Skeletal muscle tissue (tissue), 4 donors: ENCODE data around the gene CEBPG. TPM values are rescaled to one million over a fixed set of nuclear protein-coding genes. Genes with fewer than 3 reads are reported as not detected.
A peak's percentile ranks its signal among the peaks of the same experiment; 100 is the strongest.

ENCODE experiments used
- H3K27ac ChIP-seq: one replicate; pipeline ENCODE4 v1.7.0; 2013; ENCODE audit warnings: mild to moderate bottlenecking, low read depth, low read length, inconsistent platforms
- H3K27me3 ChIP-seq, 3 donors: one replicate each; pipeline ENCODE4 v1.7.0; 2013; ENCODE audit warnings: low read length in 3 of 3; ENCODE audit not compliant: control insufficient read depth in 3 of 3, insufficient read depth in 3 of 3
- H3K36me3 ChIP-seq, 3 donors: one replicate each; pipeline ENCODE4 v1.7.0; 2013; ENCODE audit warnings: low read length in 3 of 3; ENCODE audit not compliant: control insufficient read depth in 3 of 3, insufficient read depth in 3 of 3
- H3K4me1 ChIP-seq, 3 donors: one replicate each; pipeline ENCODE4 v1.7.0; 2013; ENCODE audit warnings: low read length in 3 of 3, mild to moderate bottlenecking in 3 of 3; ENCODE audit not compliant: control insufficient read depth in 3 of 3, insufficient read depth in 3 of 3
- H3K4me3 ChIP-seq, 3 donors: one replicate each; pipeline ENCODE4 v1.7.0; 2013; ENCODE audit warnings: low read length in 3 of 3
- H3K9ac ChIP-seq, 3 donors: one replicate each; pipeline ENCODE4 v1.7.0; 2013; ENCODE audit warnings: low read length in 3 of 3, mild to moderate bottlenecking in 3 of 3, moderate library complexity in 2 of 3, low read depth in 1 of 3
- H3K9me3 ChIP-seq, 3 donors: one replicate each; pipeline ENCODE4 v1.7.0; 2013; ENCODE audit warnings: low read length in 3 of 3; ENCODE audit not compliant: control insufficient read depth in 3 of 3
- total RNA-seq: library from RNA; depleted of rRNA; stranded (reverse); fragments of >200 nt; gene quantifications from one replicate; pipeline ENCODE4 v1.2.3, GENCODE V29; 2014
- donor health status: Osteomylitis.

CEBPG gene
- total RNA-seq, 1 donor from 2014 or later = 14.1 TPM

DNA sequence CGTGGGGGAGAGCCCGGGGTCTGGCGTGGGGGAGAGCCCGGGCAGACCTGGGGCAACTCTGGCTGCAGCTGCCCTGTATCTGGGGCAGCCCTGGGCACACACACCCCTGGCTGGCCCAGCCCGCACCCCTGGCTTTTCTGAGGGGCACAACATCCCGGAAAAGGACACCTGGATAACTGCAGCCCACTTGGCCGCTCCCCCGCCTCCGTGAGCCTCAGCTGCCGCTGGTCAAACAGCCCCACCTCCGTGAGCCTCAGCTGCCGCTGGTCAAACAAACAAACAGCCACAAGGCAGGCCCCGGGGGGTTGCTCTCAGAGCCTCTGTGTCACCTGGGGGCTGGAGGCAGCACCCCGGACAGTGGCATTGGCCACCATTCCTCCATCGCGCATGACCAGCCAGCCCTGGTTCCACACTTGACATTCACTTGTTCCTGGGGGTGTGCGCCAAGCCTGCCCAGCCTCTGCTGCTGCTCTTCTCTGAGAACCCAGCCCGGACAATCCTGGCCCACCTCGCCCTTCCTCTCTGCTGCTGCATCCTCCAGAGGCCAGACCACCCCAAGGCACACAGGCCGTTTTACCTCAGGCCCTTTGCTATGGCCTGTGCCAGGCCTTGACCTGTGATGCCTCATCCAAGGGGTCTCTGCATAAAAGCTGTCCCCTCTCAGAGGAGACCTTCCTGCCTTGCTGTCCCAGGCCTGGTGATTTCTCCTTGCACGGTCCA, 19.9 kb downstream of the CEBPG start:
- Histone ChIP-seq H3K9ac (no peak overlapping the region), H3K4me1 (peaks cover 74 to 88% (median 87%) of the 10 kb centered on the region in 3 donors), H3K27me3 (no peaks in the 10 kb centered on the region), H3K4me3 (no peak overlapping the region), H3K36me3 (no peaks in the 10 kb centered on the region), H3K9me3 (no peaks in the 10 kb centered on the region), H3K27ac (no peak overlapping the region)

DNA sequence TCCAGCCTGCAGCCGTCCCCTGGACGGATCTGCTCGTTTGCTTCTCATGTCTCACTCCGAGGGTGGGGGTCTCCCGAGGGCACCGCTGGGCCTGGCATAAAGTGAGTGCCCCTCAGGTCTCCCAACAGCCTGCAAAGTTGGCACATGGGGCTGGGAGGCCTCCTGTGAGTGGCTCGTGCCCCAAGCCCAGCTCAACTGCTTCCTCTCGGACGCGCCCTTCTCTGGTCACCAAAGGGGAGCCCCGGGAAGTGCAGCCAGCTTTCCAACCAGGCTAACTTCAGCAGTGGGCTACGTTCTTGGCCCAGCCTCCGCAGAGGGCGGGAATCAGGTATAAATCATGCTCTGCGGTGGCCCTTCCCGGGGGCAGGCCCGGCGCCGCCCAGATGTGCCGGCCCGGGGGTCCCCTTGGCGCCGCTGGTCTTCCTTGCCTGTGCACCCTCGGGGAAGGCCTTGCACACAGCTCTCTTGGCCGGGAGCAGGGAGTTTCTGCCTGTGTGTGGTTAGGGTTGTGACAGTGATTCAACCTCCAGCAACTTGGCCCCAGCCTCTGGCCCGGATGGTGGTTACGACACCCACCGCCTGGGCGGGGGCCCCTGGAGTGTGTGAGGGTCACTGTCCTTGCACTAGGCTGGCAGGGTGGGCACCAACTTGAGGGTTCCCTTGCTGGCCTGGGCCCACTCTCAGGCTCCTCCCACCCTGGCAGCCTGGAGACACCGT, 20.7 kb downstream of the CEBPG start:
- Histone ChIP-seq H3K27me3 (no peaks in the 10 kb centered on the region), H3K36me3 (peaks cover 0 to 1% (median 0%) of the 10 kb centered on the region in 3 donors), H3K27ac (peak overlapping the region; percentile 12), H3K4me3 (no peak overlapping the region), H3K4me1 (peaks cover 67 to 80% (median 79%) of the 10 kb centered on the region in 3 donors), H3K9ac (no peak overlapping the region), H3K9me3 (no peaks in the 10 kb centered on the region)

DNA sequence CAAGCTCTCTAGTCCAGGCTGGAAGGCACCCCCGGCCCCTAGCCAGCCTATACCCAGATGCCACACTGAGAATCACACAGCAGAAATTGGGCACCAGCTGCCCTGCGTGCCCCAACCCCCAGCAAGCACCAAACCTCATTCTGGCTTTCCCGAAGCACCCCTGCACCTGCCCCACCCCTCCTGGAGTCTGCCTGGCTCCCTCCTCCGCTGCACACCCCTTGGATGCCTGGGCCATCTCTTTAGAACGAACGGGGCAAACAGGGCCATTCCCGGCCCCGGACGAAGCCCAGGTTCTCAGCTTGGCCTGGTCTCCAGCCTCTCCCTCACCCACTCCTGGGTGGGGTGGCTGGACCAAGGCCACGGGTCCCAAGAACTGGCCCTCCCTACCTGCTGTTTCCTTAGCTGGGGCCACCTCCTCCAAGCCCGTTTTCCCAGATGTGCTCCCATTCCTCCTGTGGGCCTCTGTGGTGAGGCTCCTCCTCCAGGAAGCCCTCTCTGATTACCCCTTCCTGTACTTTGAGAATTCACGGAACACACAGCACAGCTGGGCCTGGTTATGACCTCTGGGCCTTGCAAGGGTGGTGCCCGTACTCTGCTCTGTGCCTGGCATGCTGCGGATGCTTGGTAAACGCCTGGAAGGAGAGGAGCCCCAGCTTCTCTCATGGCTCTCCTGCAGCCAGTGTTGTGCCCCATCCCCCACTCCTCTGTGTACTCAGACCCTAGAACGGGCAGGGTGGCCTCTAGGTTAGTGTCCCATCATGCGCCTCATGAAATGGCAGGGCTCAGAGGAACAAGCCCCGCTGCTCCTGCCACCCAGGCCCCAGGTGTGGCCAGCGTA, 21.4 kb downstream of the CEBPG start:
- no peak overlapping the region for H3K9ac ChIP-seq
- peaks cover 59 to 73% (median 72%) of the 10 kb centered on the region in 3 donors for H3K4me1 ChIP-seq
- no peaks in the 10 kb centered on the region for H3K27me3 ChIP-seq
- H3K9me3 ChIP-seq = no peaks in the 10 kb centered on the region
- H3K27ac ChIP-seq = peak overlapping the region; percentile 12
- H3K36me3 ChIP-seq = peaks cover 0 to 3% (median 0%) of the 10 kb centered on the region in 3 donors
- no peak overlapping the region for H3K4me3 ChIP-seq

DNA sequence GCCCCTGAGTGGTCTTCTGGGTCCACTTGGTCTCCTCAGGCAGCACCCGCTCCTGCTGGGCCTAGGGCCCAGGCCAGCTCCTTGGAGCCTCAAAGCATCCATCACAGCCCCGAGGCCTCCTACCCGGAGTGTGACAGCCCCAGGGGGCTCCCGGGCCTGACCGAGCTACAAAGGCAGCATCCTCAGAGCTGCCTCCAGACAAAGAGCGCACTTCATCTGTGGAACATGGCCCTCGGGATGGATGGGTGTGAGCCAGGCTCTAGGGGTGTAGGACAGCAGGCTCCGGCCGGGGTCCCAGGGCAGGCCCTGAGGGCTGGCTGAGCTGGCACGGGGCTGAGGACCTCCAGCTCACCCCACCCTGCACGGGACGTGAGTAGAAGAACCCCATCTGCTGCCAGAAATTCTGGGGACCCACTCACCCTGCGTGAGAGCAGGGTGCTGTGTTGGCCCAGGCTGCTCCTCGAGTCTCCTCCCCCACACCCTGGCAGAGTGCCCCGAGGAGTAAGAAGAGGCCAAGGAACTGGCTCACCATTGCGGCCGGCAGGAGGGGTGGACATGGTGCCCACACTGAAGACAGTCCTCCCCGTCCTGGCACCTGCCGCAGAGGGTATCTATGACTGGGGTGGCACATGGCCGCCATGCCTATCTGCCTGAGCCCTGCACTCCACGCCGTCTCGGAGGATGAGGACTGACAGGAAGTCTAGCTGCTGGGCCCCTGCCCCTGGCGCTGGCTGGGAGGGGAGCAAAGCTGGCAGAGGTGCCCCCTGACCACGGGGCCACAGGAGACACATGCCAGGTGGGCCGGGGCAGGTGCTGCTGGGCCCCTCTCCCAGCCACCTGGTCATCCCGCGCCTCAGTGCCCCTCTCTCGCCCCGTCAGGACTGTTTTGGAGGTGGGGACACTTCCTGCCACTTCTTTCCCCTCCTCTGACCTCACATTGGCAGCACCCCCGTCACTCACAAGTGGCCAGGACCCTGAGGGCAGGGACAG, 22.3 kb downstream of the CEBPG start:
- H3K27ac ChIP-seq = no peak overlapping the region
- H3K27me3 ChIP-seq = no peaks in the 10 kb centered on the region
- no peak overlapping the region for H3K9ac ChIP-seq
- H3K4me3 ChIP-seq = no peak overlapping the region
- H3K9me3 ChIP-seq = no peaks in the 10 kb centered on the region
- H3K36me3 ChIP-seq = peaks cover 0 to 6% (median 0%) of the 10 kb centered on the region in 3 donors
- peaks cover 51 to 65% (median 63%) of the 10 kb centered on the region in 3 donors for H3K4me1 ChIP-seq

DNA sequence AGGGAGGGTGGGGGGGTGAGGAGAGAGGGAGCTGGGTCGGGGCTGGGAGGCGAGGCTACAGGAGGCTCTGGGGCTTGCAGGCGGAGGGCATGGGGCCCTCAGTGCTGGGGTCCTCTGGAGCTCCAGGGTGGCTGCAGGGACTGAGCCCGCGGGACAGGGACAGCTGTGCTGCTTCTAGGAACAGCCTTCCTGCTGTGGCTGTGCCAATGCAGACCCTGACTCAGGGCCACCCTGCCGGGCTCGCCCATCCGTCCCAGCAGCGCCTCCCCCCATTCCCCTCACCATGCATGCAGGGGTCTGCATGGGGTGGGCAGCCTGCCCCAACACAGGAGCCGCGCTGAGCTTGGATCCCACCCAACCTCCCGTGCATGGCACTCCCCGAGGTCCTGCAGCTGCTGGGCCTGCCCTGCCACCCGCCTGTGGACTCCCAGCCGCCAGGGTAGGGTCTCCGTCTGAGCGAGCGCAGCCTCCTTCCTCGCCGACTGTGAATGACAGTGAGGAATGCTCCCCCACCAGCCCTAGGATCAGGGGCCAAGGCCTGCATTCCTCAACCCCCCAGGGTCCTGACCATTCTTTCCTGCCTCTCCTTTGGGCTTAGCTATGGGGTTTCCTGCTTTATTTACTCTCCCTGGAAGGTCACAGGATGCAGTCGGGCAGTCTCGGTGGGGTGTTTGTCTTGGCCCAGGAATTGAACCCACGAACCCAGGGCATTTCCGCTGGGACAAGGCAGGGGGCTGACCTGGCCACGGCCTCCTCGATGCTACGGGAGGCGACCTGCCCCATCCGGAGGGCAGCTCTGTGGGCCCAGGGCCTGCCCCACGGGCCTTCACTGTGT, 23.4 kb downstream of the CEBPG start:
- H3K9me3 ChIP-seq = no peaks in the 10 kb centered on the region
- H3K4me3 ChIP-seq = peak overlapping the region in 1 of 3 donors; percentile 2
- peaks cover 0 to 6% (median 0%) of the 10 kb centered on the region in 3 donors for H3K36me3 ChIP-seq
- H3K27ac ChIP-seq = no peak overlapping the region
- H3K27me3 ChIP-seq = no peaks in the 10 kb centered on the region
- H3K4me1 ChIP-seq = peaks cover 43 to 54% (median 53%) of the 10 kb centered on the region in 3 donors
- H3K9ac ChIP-seq = no peak overlapping the region

DNA sequence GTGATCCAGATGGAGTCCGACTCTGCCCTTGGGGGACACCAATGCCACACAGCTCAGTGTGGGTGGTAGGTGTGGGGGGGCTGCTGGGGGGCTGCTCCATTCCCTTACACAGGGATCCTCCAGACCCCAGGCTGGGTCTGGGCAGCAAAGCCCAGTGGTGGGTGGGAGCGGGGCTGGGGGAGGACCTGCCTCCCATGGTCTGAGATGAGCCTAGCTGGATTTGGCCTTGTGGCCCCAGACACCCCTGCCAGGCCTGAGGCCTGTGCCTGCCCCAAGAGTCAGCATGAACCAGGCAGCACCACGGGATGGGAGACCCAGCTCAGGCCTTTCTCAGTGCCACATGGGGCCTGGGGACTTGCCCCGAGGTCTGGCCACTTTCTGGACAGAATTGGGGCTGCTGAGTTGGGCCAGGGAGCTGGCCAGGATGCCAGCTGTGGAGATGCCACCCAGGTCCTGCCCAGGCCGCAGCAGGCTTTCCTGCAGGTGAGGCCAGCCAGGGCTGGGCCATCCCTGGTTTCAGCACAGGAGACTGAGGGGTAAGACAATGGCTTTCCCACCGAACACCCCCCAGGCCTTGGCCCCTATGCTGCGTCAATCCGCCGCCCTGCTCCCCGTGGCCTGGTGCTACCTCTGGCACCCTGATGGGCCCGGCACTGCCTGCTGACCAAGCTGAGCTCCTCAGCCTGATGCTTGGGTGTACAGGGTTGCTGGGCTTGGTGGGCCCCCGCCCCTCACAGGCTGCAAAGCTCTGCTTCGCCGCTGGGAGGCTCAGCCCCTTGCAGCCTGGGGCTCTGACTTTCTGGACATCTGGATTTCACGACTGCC, 24.2 kb downstream of the CEBPG start:
- H3K27ac ChIP-seq = no peak overlapping the region
- H3K27me3 ChIP-seq = no peaks in the 10 kb centered on the region
- no peaks in the 10 kb centered on the region for H3K9me3 ChIP-seq
- H3K9ac ChIP-seq = peak overlapping the region in 1 of 3 donors; percentile 16
- peak overlapping the region in 1 of 3 donors; percentile 2 for H3K4me3 ChIP-seq
- H3K4me1 ChIP-seq = peaks cover 34 to 46% (median 44%) of the 10 kb centered on the region in 3 donors
- peaks cover 0 to 6% (median 0%) of the 10 kb centered on the region in 3 donors for H3K36me3 ChIP-seq

DNA sequence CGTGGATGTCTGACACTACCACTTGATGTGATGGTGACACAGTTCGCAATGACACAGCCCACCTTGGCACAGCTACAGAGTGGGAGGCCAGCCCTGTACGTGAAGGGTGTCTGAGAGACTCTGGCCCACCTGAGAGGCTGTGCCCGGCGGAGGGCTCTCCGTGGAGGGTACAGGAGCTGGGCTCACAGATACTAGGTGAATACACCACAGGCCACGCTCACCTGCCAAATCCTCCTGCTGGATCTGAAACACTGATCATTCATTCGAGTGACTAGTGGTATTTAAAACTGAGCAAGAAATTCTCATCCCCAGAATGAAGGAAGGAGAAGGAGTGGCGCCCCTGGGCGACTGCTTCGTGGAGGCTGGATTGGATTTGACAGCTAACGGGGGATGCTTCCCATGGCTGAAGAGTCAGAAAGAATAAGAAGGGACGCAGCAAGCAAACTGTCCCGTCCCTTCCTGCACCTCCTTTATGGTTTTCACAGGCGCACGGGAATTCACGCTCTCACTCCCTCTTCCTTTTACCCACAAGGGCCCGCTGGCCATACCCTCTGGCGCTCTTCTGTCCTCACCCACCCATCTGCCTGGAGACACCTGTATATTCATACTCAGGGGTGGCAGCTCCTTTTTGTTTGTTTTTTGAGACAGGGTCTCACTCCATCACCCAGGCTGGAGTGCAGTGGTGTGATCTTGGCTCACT, 25.0 kb downstream of the CEBPG start:
- peaks cover 0 to 6% (median 2%) of the 10 kb centered on the region in 3 donors for H3K36me3 ChIP-seq
- H3K4me3 ChIP-seq = no peak overlapping the region
- H3K9ac ChIP-seq = no peak overlapping the region
- H3K27me3 ChIP-seq = no peaks in the 10 kb centered on the region
- H3K9me3 ChIP-seq = no peaks in the 10 kb centered on the region
- peaks cover 32 to 43% (median 40%) of the 10 kb centered on the region in 3 donors for H3K4me1 ChIP-seq
- no peak overlapping the region for H3K27ac ChIP-seq
